GM21360 (cell line): ENCODE measurements around the gene FOXD2.

Experiments used
- ATAC-seq: cut with Tn5 transposase; IDR thresholded peaks from one replicate; pipeline ENCODE4 v1.9.1; 2021; ENCODE audit warnings: mild to moderate bottlenecking, moderate library complexity; ENCODE audit not compliant: unreplicated experiment

Gene FOXD2

DNA sequence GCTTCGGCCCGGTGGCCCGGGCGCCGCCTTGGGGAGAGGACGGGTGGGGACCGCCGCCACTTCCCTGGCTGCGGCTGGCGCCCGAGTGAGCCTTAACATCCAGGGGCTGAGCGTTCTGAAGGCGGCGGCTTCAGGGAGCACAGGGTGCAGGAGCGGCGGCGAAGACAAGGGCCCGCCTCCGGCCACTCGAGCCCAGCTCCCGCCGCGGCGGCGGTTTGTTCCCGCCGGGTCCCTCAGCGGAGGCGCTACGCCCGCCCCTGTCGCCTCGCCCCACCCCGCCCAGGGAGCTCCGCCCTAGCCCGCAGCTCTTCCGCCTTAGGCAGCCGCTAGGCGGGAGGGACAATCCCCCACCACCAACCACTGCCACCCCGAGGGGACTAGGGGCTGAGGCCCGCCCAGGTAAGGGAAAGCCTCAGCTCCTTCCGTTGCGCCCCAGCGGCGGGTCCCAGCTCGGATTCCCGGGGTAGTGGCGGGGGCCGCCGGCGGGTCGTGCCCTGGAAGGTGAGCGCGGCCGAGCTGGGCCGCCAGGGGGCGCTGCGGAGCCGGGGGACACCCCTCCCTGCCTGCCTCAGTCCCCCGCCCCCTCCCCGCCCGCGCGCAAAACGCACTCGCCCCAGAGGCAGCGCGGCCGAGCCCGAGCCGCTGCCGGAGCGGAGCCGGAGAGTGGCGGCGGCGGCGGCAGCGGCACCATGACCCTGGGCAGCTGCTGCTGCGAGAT, at the start of gene FOXD2:
Gene FOXD2, plus strand, starts transcription at position 598 of the 718 bp plus-strand sequence. Its CDS starts 92 bp downstream, at position 690.
- peak; percentile 79 for ATAC-seq

GRCh38 chr1:47388891-47389238, 49.0 kb upstream of the FOXD2 start:
- ATAC-seq: peak; percentile 83

- ATAC-seq: no peak
These were observed 48.1 kb upstream of the FOXD2 start for GRCh38 chr1:47389731-47390130.

DNA sequence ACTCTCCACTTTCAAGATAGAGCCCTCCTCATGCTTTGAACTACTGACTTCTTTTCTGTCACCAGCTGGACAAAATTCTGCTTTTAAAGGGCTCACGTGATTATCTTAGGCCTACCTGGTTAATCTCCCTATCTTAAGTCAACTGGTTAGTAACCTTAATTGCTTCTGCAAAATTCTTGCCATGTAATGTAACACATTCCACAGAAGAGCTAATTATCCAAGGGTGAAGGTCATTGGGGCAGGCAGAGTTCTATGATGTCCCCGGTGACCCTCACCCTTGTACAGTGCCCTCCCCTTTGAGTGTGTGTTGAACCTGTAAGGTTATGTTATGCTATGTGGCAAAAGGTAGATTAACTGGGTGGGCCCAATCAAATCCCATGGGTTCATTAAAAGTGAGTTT, 47.0 kb upstream of the FOXD2 start:
- ATAC-seq: no peak

DNA sequence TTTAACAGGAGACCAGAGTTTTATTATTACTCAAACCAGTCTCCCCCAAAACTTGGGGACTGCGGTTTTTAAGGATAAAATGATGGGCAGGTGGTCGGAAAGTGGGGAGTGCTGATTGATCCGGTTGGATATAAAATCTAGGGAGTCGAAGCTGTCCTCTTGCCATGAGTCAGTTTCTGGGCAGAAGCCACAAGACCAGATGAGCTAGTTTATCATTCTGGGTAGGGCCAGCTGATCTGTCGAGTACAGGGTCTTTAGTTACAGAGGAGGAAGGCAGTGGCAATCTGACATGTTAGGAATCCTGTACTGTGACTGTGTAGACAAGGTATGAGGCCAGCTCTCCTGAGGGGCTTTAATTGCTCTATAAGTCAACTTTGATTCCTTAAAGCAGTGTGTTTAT, 44.7 kb upstream of the FOXD2 start:
- ATAC-seq: no peak

DNA sequence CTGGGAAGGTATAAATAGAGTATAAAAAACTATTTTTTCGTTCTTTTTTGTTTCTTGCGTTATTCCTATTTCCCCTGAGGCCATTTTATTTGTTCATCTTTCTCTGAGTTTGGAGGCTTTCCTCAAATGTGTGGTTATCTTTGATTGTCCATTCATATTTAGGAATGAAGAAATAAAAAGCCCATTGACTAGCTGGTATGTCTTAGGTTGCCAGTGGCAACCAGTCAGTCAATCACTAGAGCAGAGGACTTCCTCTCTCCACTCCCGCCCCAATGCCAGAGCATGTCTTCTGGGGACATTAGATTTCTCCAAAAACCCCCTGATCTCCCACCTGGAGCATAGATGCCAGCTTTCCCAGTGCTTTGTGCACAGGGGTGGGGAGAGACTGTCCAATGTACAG, 42.4 kb upstream of the FOXD2 start:
- ATAC-seq: no peak

DNA sequence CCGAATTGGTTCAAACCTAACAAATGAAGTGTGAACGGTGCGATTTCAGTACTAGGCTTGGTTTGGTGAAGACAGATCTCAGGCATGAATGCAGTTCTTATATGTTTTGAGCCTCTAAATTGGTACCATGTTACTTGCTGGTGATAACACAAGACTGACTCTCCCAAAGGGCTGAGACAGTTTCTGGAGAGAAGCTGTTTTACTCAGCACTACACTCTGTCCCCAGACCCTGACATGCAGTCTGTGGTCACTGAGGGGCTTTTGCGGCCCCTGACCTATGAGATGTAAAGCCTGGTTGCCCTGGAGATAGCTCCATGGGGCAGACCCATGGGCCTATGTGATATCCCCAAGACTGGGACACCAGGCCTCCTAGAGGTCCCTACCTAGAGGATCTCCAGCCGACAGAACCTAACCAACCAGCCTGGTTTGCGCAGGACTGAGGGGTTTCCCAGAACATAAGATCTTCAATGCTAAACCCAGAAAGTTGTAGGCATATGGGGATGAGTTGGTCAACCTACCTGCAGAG, 41.1 kb upstream of the FOXD2 start:
- ATAC-seq: no peak

DNA sequence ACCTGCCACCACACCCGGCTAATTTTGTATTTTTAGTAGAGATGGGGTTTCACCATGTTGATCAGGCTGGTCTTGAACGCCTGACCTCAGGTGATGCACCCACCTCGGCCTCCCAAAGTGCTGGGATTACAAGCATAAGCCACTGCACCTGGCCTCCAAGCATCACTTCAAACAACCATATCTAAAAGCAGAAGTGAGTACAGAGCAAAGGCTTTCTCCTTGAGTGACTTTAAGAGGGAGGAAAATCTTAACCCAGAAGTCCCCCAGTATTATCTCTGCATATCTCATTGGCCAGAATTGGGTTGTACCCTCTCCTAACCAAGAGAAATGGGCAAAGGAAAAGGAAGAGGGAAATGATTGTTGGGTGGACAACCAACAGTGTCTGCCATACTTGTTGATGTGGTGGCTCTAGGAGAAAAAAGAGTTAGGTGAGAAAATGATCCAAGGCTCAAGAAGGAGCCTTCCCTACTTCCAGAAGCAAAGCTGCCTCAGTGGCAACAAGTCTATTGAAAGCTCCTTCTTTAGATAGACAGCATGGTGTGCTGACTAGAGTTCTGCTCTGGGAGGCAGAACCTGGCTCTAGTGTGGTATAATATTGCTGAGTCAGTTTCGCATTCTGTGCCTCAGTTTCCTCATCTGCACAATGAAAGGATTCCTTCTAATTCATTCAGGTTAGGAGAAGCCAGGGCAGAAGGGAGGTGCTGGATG, 38.6 kb upstream of the FOXD2 start:
- ATAC-seq: no peak

DNA sequence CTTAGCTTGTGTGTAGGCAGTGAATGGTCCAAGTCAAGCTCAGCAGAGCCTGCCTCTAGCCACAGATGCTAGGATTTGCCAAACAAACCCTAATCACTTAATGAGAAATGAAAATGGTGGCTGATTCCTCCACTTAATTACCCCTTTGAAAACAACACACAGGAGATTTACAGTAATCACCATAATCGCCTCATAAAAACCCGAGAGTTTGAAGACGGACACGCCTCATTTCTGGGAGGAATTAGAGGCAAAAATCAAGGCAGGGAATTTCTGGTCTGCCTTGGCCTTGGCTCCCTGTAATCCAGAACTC, 38.0 kb upstream of the FOXD2 start:
- no peak for ATAC-seq

- ATAC-seq: no peak
These were observed 36.1 kb upstream of the FOXD2 start for GRCh38 chr1:47401761-47402160.

- ATAC-seq: no peak
These were observed 35.3 kb upstream of the FOXD2 start for GRCh38 chr1:47402591-47402990.

GRCh38 chr1:47403321-47403910, 34.4 kb upstream of the FOXD2 start:
- ATAC-seq: no peak

DNA sequence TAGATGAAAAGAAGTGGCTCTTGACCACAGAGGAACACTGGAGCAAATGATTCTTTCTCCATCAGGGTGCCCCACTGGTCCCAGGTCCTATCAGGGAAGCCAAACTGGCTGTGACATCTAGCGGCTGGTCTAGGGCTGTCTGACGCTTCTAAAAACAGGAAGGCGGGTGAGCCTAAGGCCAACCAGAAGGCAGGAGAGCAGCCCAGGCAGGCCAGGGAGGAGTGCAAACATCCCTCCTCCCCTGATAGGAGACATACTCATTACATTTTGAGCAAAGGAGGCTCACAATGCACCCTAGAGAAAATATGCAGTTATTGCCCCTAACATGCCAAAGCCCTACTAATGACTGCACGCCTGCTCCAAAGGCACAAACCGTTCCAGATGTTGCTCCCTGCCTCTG, 32.1 kb upstream of the FOXD2 start:
- no peak for ATAC-seq

- no peak for ATAC-seq
These were observed 30.9 kb upstream of the FOXD2 start for GRCh38 chr1:47406966-47407365.

GRCh38 chr1:47407481-47407880, 30.4 kb upstream of the FOXD2 start:
- no peak for ATAC-seq

DNA sequence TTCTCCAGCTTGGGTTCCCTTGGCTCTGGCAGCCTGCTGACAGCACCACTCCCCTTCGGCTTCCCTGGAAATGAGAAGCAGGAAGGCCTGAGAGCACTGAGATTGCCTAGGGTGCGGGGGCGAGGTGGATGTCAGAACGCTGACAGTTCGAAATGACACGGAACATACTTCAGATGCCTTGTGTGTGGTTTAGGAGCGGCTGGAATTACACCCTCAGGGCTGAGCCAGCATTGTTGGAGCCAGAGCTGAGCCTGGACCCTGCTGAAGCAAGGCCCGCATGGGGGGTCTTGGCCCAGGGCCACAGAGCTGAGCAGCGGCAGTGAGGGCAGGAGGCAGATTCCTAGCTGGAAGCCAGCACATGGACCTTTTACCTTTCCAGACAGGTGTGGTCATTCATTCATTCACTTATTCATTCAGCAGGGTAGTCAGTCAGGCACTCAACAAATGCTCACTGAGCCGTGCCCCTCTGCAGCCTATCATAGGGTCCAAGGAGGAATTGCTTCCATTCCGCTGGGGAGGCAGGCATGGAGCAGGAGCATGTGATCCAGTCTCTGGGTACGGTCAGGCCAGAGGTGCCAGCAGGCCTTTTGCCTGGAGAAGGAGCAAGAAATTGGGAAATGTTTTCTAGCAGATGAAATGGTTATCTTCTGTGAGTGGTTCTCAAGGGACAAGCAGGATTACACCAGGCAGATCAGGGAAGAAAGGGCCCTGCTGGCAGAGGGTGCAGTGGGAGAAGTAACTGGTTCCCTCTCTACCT, 28.4 kb upstream of the FOXD2 start:
- no peak for ATAC-seq

DNA sequence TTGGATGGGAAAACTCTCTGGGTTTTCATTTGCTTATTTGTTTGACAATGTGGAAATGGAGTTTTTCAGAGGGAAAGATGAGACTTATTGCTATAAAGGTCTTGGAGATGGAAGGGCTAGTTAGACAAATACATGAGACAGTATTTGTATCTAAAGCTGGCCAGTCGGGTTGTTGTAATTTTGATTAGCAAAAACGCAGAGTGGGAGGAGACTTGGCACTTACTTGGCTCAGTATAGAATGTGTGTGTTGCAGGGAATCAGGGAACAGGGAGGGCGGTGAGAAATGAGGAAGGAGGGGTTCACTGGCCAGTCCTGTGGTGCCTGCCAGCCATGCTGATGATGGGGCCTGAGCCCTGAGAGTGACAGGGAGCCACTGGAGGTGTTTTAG, 27.8 kb upstream of the FOXD2 start:
- ATAC-seq: no peak

GRCh38 chr1:47411436-47411835, 26.4 kb upstream of the FOXD2 start:
- no peak for ATAC-seq

- no peak for ATAC-seq
These were observed 25.4 kb upstream of the FOXD2 start for GRCh38 chr1:47412437-47412836.

- ATAC-seq: no peak
These were observed 22.0 kb upstream of the FOXD2 start, which contains the start of gene FOXE3 for GRCh38 chr1:47415728-47416318. FOXE3 (plus strand) TSS chr1:47416285; CDS start chr1:47416316, 31 bp downstream.
